Neuronal stem cell (in vitro differentiated cells): ENCODE data around the gene INO80C.

ENCODE experiments used
- DNase-seq: peaks from one replicate; pipeline ENCODE4 v3.0.0-alpha.2; 2013; ENCODE audit warnings: low spot score
- H2AFZ ChIP-seq: one replicate; pipeline ENCODE4 v1.6.1; 2013; ENCODE audit warnings: mild to moderate bottlenecking, low read length, inconsistent platforms
- H2AK5ac ChIP-seq: 2 replicates; pipeline ENCODE4 v1.6.1; 2013; ENCODE audit warnings: low read depth, mild to moderate bottlenecking, inconsistent platforms, low read length, moderate library complexity, mixed read lengths
- H2BK120ac ChIP-seq: 2 replicates; pipeline ENCODE4 v1.6.1; 2013; ENCODE audit warnings: low read depth, mild to moderate bottlenecking, inconsistent platforms, low read length, moderate library complexity, mixed read lengths
- H2BK12ac ChIP-seq: one replicate; pipeline ENCODE4 v1.6.1; 2013; ENCODE audit warnings: low read length, inconsistent platforms
- H2BK15ac ChIP-seq: 2 replicates; pipeline ENCODE4 v1.6.1; 2013; ENCODE audit warnings: mild to moderate bottlenecking, low read length, inconsistent platforms, mixed read lengths
- H2BK5ac ChIP-seq: one replicate; pipeline ENCODE4 v1.6.1; 2013; ENCODE audit warnings: inconsistent platforms, mild to moderate bottlenecking, low read length, moderate library complexity
- H3K14ac ChIP-seq: one replicate; pipeline ENCODE4 v1.6.1; 2013; ENCODE audit warnings: low read length, inconsistent platforms
- H3K18ac ChIP-seq: 2 replicates; pipeline ENCODE4 v1.6.1; 2013; ENCODE audit warnings: low read length, inconsistent platforms
- H3K23ac ChIP-seq: 2 replicates; pipeline ENCODE4 v1.6.1; 2013; ENCODE audit warnings: low read depth, mild to moderate bottlenecking, mixed read lengths, low read length, inconsistent platforms; ENCODE audit not compliant: poor library complexity
- H3K27ac ChIP-seq: replicated peaks from 3 replicates; pipeline ENCODE4 v1.5.1; 2013; ENCODE audit warnings: low read length, inconsistent platforms
- H3K27me3 ChIP-seq, 3 experiments: 2 replicates each; pipeline ENCODE4 v1.6.1; 2013; ENCODE audit warnings: low read length in 3 of 3, mild to moderate bottlenecking in 2 of 3, inconsistent platforms in 1 of 3, low read depth in 1 of 3, mixed read lengths in 1 of 3, moderate library complexity in 1 of 3; ENCODE audit not compliant: control insufficient read depth in 3 of 3, insufficient read depth in 3 of 3
- H3K36me3 ChIP-seq, 2 donors: replicated peaks in 1 of 2; 2 replicates each; pipeline ENCODE4 v1.6.1; 2013; ENCODE audit warnings: low read length in 2 of 2; ENCODE audit not compliant: control insufficient read depth in 2 of 2, insufficient read depth in 2 of 2
- H3K4ac ChIP-seq: 2 replicates; pipeline ENCODE4 v1.6.1; 2013; ENCODE audit warnings: inconsistent platforms, mild to moderate bottlenecking, low read length, moderate library complexity
- H3K4me1 ChIP-seq, 2 donors: 1 replicate in 1 of 2; 2 replicates in 1 of 2; pipeline ENCODE4 v1.6.1; 2013; ENCODE audit warnings: low read length in 2 of 2, low read depth in 1 of 2; ENCODE audit not compliant: control insufficient read depth in 2 of 2, insufficient read depth in 1 of 2
- H3K4me2 ChIP-seq: one replicate; pipeline ENCODE4 v1.6.1; 2013; ENCODE audit warnings: mild to moderate bottlenecking, low read length, inconsistent platforms; ENCODE audit not compliant: insufficient read depth, poor library complexity, severe bottlenecking
- H3K4me3 ChIP-seq, 2 donors: 2 replicates each; pipeline ENCODE4 v1.5.1; 2013; ENCODE audit warnings: low read length in 2 of 2, mild to moderate bottlenecking in 2 of 2, inconsistent platforms in 1 of 2, moderate library complexity in 1 of 2
- H3K79me1 ChIP-seq: one replicate; pipeline ENCODE4 v1.6.1; 2013; ENCODE audit warnings: low read depth, mild to moderate bottlenecking, inconsistent platforms, low read length, moderate library complexity
- H3K9ac ChIP-seq: one replicate; pipeline ENCODE4 v1.6.1; 2013; ENCODE audit warnings: mild to moderate bottlenecking, low read depth, low read length, inconsistent platforms; ENCODE audit not compliant: poor library complexity
- H3K9me3 ChIP-seq, 2 donors: replicated peaks in 1 of 2; 2 replicates each; pipeline versions ENCODE3 to v1.6.1; 2013; ENCODE audit warnings: low read length in 2 of 2, mild to moderate bottlenecking in 2 of 2, inconsistent platforms in 1 of 2, low read depth in 1 of 2, mixed read lengths in 1 of 2, moderate library complexity in 1 of 2; ENCODE audit not compliant: control insufficient read depth in 2 of 2, insufficient read depth in 1 of 2
- H4K8ac ChIP-seq: one replicate; pipeline ENCODE4 v1.6.1; 2013; ENCODE audit warnings: low read depth, mild to moderate bottlenecking, inconsistent platforms, low read length, moderate library complexity
- H4K91ac ChIP-seq: one replicate; pipeline ENCODE4 v1.6.1; 2013; ENCODE audit warnings: low read length, low read depth, mild to moderate bottlenecking, inconsistent platforms; ENCODE audit not compliant: poor library complexity
- WGBS, 2 donors: extraction: QIAGEN DNeasy Blood & Tissue Kit; methylation state at CpG; one replicate each; pipeline ENCODE4 v1.1.7; 2013; ENCODE audit warnings: missing lambda C conversion rate in 2 of 2, mixed read lengths in 1 of 2; ENCODE audit not compliant: insufficient read length in 2 of 2, insufficient replicate concordance in 1 of 2; ENCODE audit errors: extremely low coverage in 2 of 2; 5-methylcytosine and 5-hydroxymethylcytosine counted together

The INO80C gene

GRCh38 chr18:35451916-35452315, 45.8 kb downstream of the INO80C start:
- Histone ChIP-seq H3K79me1 (no peaks in the 10 kb centered on the region), H3K9ac (no peak overlapping the region), H2AFZ (no peak overlapping the region), H3K36me3 (no peaks in the 10 kb centered on the region), H3K4me1 (no peaks in the 10 kb centered on the region), H2BK15ac (no peak overlapping the region), H3K4ac (no peak overlapping the region), H3K23ac (no peak overlapping the region), H2AK5ac (no peak overlapping the region), H3K9me3 (no peaks in the 10 kb centered on the region), H3K4me2 (no peak overlapping the region), H3K4me3 (no peak overlapping the region), H4K91ac (no peak overlapping the region), H3K14ac (no peak overlapping the region), H4K8ac (no peak overlapping the region), H2BK12ac (no peak overlapping the region), H2BK120ac (no peak overlapping the region), H3K18ac (no peak overlapping the region), H2BK5ac (no peak overlapping the region), H3K27me3 (no peaks in the 10 kb centered on the region), H3K27ac (no peak overlapping the region)
- no peak for DNase-seq
- no CpG with 5 or more reads among the region's 1 CpG for WGBS, 2 donors

GRCh38 chr18:35451032-35451431, 46.7 kb downstream of the INO80C start:
- Histone ChIP-seq H4K91ac (no peak overlapping the region), H3K27ac (no peak overlapping the region), H4K8ac (no peak overlapping the region), H3K4ac (no peak overlapping the region), H3K18ac (no peak overlapping the region), H3K79me1 (no peaks in the 10 kb centered on the region), H2BK12ac (no peak overlapping the region), H2AFZ (no peak overlapping the region), H2BK15ac (no peak overlapping the region), H2BK5ac (no peak overlapping the region), H3K4me2 (no peak overlapping the region), H3K27me3 (no peaks in the 10 kb centered on the region), H3K4me3 (no peak overlapping the region), H3K4me1 (no peaks in the 10 kb centered on the region), H3K36me3 (no peaks in the 10 kb centered on the region), H2BK120ac (no peak overlapping the region), H3K9me3 (no peaks in the 10 kb centered on the region), H3K14ac (no peak overlapping the region), H3K23ac (no peak overlapping the region), H2AK5ac (no peak overlapping the region), H3K9ac (no peak overlapping the region)
- no CpG with 5 or more reads among the region's 3 CpGs for WGBS, 2 donors
- no peak for DNase-seq

- no CpG with 5 or more reads among the region's 6 CpGs for WGBS, 2 donors
- no peak for DNase-seq
These were observed 53.1 kb downstream of the INO80C start for GRCh38 chr18:35444636-35445035.

GRCh38 chr18:35443847-35444246, 53.9 kb downstream of the INO80C start:
- no peak overlapping the region for H3K4me3 ChIP-seq
- H3K4me2 ChIP-seq: no peak overlapping the region
- no peak overlapping the region for H2BK15ac ChIP-seq
- no peak overlapping the region for H3K4ac ChIP-seq
- H3K79me1 ChIP-seq: no peaks in the 10 kb centered on the region
- H3K36me3 ChIP-seq: no peaks in the 10 kb centered on the region
- H3K14ac ChIP-seq: no peak overlapping the region
- H3K9me3 ChIP-seq: no peaks in the 10 kb centered on the region
- H3K27ac ChIP-seq: no peak overlapping the region
- no peak overlapping the region for H2AK5ac ChIP-seq
- DNase-seq: no peak
- no peak overlapping the region for H3K18ac ChIP-seq
- H3K23ac ChIP-seq: no peak overlapping the region
- no CpG with 5 or more reads among the region's 2 CpGs for WGBS, 2 donors
- no peaks in the 10 kb centered on the region for H3K27me3 ChIP-seq
- no peak overlapping the region for H4K8ac ChIP-seq
- no peak overlapping the region for H2BK120ac ChIP-seq
- no peak overlapping the region for H2BK5ac ChIP-seq
- H2BK12ac ChIP-seq: no peak overlapping the region
- H2AFZ ChIP-seq: no peak overlapping the region
- peaks cover 0 to 3% of the 10 kb centered on the region in 2 donors for H3K4me1 ChIP-seq
- H3K9ac ChIP-seq: no peak overlapping the region
- no peak overlapping the region for H4K91ac ChIP-seq

More at GRCh38 chr18:35444636-35445035, 53.1 kb downstream of the INO80C start:
- Histone ChIP-seq H3K27ac (no peak overlapping the region), H3K9me3 (no peaks in the 10 kb centered on the region), H3K79me1 (no peaks in the 10 kb centered on the region), H3K4me2 (no peak overlapping the region), H3K9ac (no peak overlapping the region), H3K23ac (no peak overlapping the region), H3K4me1 (peaks cover 0 to 3% of the 10 kb centered on the region in 2 donors), H3K36me3 (no peaks in the 10 kb centered on the region), H3K4me3 (no peak overlapping the region), H3K14ac (no peak overlapping the region), H3K18ac (no peak overlapping the region), H3K27me3 (no peaks in the 10 kb centered on the region), H4K91ac (no peak overlapping the region), H2BK120ac (no peak overlapping the region), H2AK5ac (no peak overlapping the region), H3K4ac (no peak overlapping the region), H2BK5ac (no peak overlapping the region), H4K8ac (no peak overlapping the region), H2AFZ (no peak overlapping the region), H2BK15ac (no peak overlapping the region), H2BK12ac (no peak overlapping the region)
